Muscle of leg (tissue), 11 donors: ENCODE measurements around the gene TRMT2A. TPM values are rescaled to one million over a fixed set of nuclear protein-coding genes. Genes with fewer than 3 reads are reported as not detected.

Experiments
- DNase-seq: peaks from one replicate; pipeline ENCODE4 v3.0.0; 2013
- H3K27ac ChIP-seq: one replicate; pipeline ENCODE4 v1.5.1; 2013; ENCODE audit warnings: mild to moderate bottlenecking, low read length, control low read depth
- H3K27me3 ChIP-seq: one replicate; pipeline ENCODE4 v1.6.1; 2013; ENCODE audit warnings: low read length; ENCODE audit not compliant: control insufficient read depth, insufficient read depth
- H3K36me3 ChIP-seq: one replicate; pipeline ENCODE4 v1.6.1; 2013; ENCODE audit warnings: low read length; ENCODE audit not compliant: control insufficient read depth, insufficient read depth
- H3K4me1 ChIP-seq: one replicate; pipeline ENCODE4 v1.6.1; 2013; ENCODE audit warnings: low read length; ENCODE audit not compliant: control insufficient read depth, insufficient read depth
- H3K4me3 ChIP-seq: one replicate; pipeline ENCODE4 v1.5.1; 2013; ENCODE audit warnings: low read length, control low read depth
- H3K9me3 ChIP-seq: replicated peaks from 2 replicates; pipeline ENCODE4 v1.6.1; 2013; ENCODE audit warnings: low read depth, low read length; ENCODE audit not compliant: control insufficient read depth
- WGBS: methylation state at CpG from one replicate; pipeline ENCODE4 v1.1.5; 2013; ENCODE audit warnings: missing lambda C conversion rate; ENCODE audit not compliant: insufficient coverage; 5-methylcytosine and 5-hydroxymethylcytosine counted together
- polyA plus RNA-seq, 8 donors: library from polyadenylated mRNA; unstranded; fragments of 120-200 nt; gene quantifications; one replicate each; pipeline versions ENCODE4 v1.2.1 to v1.2.3, GENCODE V29; 2013; ENCODE audit warnings: inconsistent platforms in 1 of 8, low replicate concordance in 1 of 8; ENCODE audit not compliant: insufficient read length in 8 of 8, insufficient read depth in 1 of 8
- total RNA-seq: library from RNA; stranded (reverse); fragments of 120-200 nt; gene quantifications from one replicate; pipeline ENCODE4 v1.2.4, GENCODE V29; 2013

TRMT2A gene
- total and polyA plus RNA-seq, 9 donors = 32.2 to 54.6 (median 45.8) TPM

DNA sequence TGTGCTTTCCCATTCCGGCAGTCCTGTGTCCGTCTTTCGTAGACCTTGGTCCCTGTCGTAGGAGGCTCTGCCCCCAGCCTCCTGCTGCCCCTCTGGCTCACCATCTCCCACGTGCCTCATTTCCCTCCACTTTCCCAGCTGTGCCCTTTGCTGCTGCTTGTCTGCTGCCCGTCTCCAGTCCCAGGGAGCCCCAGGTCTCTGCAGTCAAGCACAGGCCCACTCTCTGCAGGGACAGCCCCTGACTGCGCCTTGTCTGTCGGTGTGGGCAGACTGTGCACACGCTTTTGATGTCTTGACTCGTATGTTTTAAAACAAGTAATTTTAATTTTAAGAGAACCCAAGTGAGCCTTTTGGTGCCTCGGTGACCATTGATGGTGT lies 24.6 kb downstream of the TRMT2A start:
- H3K36me3 ChIP-seq = peaks cover 86% of the 10 kb centered on the region

DNA sequence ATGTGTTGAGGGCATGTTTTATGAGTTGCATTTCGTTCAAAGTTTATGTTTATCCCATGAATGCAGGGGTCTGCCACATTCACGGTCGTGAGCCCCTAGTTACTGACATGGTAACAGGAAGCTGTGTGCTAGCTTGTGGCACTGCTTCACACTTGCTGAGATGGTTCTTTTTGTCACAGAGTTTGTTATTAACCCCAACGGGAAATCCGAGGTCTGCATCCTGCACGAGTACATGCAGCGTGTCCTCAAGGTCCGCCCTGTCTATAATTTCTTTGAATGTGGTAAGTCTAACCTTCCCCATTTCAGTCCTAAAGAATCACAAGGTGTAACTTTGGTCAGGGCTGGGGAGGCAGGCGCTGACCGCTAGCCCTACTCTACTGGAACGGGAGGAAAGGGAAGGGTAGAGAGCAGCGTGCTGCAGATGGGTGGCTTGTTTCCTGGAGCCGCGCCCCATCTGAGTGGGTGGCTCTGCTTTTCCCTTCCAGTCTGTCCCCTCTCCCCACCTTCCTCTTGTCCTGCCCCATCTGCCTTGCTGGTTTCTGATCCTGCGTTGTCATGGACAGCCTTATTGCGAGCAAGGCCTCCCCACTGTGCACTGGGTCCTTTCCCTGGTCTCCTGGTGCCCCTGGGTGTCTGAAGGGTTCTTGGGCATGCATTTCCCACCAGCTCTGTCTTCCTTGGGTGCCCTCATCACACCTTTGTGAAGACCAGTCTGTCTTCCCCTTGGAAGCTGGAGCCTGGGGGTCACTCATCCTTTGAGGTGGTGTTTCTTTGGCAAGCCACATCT lies 25.1 kb downstream of the TRMT2A start:
- Histone ChIP-seq H3K36me3 (peaks cover 92% of the 10 kb centered on the region), H3K27me3 (no peaks in the 10 kb centered on the region), H3K4me1 (peaks cover 3% of the 10 kb centered on the region), H3K9me3 (no peaks in the 10 kb centered on the region), H3K27ac (no peak overlapping the region), H3K4me3 (no peak overlapping the region)
- 100% methylated on average over 4 of the region's 16 CpGs for WGBS
- DNase-seq = no peak

More for the DNA sequence above, 24.6 kb downstream of the TRMT2A start:
- no peaks in the 10 kb centered on the region for H3K27me3 ChIP-seq
- no peak overlapping the region for H3K4me3 ChIP-seq
- no peaks in the 10 kb centered on the region for H3K9me3 ChIP-seq
- peaks cover 3% of the 10 kb centered on the region for H3K4me1 ChIP-seq
- no peak for DNase-seq
- no peak overlapping the region for H3K27ac ChIP-seq
- WGBS = 83% methylated on average over 8 of the region's 11 CpGs

DNA sequence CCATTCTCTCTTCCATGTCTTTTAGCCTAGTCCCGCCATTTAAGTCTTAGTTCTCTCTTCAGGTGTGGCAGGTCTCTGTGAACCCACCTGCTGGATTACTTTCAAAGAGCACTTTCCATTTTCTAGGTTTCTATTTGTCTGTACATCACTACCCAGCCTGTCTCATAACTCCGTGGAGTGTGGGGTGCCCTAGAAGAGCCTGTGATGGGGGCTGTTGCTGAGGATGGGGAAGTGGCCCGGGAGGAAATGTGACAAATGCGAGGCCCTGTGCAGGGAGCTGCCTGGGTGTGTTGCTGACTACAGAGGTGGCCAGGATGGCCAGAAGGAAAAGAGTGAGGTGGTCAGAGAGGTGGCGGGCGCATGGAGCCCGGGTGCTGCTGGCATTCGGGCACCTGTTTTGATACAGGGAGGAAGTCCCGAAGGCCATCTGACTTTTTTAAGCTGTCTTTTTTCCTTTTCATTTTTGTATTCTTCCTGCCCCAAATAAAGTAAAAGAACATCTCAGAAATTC lies 26.2 kb downstream of the TRMT2A start:
- H3K4me3 ChIP-seq = no peak overlapping the region

DNA sequence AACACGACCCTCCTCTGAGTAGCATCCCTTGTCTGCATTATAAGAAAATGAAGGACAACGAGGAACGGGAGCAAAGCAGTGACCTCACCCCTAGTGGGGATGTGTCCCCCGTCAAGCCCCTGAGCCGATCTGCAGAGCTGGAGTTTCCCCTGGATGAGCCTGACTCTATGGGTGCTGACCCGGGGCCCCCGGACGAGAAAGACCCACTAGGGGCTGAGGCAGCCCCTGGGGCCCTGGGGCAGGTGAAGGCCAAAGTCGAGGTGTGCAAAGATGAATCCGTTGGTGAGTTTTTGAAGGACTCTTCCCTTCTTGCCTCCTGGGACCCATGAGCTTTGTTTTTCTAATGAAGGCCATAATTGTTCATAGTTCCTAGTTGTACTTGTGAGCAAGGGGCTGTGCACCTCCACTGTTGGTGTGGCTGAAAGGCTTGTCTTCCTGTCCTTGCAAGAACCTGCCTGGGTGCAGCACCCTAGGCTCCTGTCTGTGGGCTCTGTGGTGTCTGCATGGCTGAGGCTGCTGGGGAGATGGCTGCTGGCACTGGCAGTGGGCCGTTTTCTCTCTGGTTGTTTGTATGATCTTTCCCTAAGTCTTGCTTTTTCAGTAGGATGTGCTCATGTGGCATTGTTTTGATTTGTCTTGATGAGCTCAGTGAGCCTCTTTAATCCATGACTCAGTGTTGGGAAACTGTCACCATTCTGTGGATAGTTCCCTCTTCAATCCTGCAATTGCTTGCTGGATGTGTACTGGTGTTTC lies 26.9 kb downstream of the TRMT2A start:
- Histone ChIP-seq H3K4me3 (no peak overlapping the region), H3K9me3 (no peaks in the 10 kb centered on the region), H3K27ac (no peak overlapping the region), H3K27me3 (no peaks in the 10 kb centered on the region), H3K4me1 (peaks cover 4% of the 10 kb centered on the region), H3K36me3 (peaks cover 95% of the 10 kb centered on the region)
- WGBS = 92% methylated on average over 7 of the region's 11 CpGs
- DNase-seq = no peak

More for the DNA sequence above, 26.2 kb downstream of the TRMT2A start:
- Histone ChIP-seq H3K9me3 (no peaks in the 10 kb centered on the region), H3K27ac (no peak overlapping the region), H3K27me3 (no peaks in the 10 kb centered on the region), H3K36me3 (peaks cover 98% of the 10 kb centered on the region), H3K4me1 (peaks cover 3% of the 10 kb centered on the region)
- DNase-seq = no peak
- 96% methylated on average over 3 of the region's 9 CpGs for WGBS

DNA sequence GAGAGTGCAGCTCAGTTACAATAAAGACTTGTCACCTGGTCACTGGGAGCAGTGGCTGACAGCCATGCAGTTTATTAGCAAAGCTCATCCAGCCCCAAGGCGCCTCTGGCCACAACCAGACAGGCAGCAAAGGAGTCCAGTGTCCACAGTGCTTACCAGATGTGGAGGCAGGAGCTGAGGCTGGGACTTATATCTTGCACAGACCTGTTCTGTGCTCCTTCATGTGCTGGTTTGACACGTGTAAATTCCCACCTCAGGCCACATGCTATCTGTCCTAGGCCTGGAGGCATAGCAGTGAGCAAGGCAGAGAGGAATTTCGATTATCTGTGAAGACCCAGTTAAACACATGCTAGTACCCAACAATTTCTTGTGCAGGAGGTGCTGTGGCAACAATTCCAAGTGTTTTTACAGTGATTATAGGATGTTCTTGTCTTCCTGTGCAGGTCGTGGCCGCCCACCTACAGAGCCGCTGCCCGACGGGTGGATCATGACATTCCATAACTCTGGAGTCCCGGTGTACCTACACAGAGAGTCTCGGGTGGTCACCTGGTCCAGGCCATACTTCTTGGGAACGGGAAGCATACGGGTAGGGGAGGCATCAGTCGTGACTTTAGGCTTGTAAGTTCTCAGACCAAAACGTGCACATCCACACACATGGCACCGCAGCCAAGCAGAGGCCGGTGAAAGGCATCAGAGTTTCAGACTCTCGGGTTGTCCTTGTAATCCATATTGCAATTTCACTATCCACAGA lies 27.6 kb downstream of the TRMT2A start:
- Histone ChIP-seq H3K27me3 (no peaks in the 10 kb centered on the region), H3K4me3 (no peak overlapping the region), H3K9me3 (no peaks in the 10 kb centered on the region), H3K27ac (no peak overlapping the region), H3K36me3 (peaks cover 88% of the 10 kb centered on the region), H3K4me1 (peaks cover 11% of the 10 kb centered on the region)
- no peak for DNase-seq
- 88% methylated on average over 11 of the region's 17 CpGs for WGBS

DNA sequence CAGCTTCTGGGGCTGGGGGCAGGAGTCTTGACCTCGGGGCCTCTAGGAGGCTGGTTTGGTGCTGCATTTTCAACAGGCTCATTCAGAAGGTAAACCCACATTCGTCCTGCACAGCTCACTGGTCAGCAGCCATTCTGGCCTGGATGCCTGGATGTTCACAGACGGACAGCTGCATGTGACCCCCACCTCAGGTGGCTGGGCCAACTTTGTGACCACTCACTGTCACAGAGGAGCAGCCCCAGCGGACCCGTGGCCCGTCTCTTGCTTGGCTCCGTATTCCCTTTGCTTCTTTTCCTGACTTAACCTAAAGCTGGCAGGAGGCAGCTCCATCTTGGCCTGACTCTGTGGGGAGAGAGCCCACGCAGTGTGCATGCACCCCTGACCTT lies 28.8 kb downstream of the TRMT2A start:
- DNase-seq = no peak
- Histone ChIP-seq H3K4me1 (peaks cover 18% of the 10 kb centered on the region), H3K9me3 (no peaks in the 10 kb centered on the region), H3K27ac (no peak overlapping the region), H3K4me3 (no peak overlapping the region), H3K36me3 (peaks cover 85% of the 10 kb centered on the region), H3K27me3 (no peaks in the 10 kb centered on the region)
- WGBS = 87% methylated on average over 6 of the region's 8 CpGs

DNA sequence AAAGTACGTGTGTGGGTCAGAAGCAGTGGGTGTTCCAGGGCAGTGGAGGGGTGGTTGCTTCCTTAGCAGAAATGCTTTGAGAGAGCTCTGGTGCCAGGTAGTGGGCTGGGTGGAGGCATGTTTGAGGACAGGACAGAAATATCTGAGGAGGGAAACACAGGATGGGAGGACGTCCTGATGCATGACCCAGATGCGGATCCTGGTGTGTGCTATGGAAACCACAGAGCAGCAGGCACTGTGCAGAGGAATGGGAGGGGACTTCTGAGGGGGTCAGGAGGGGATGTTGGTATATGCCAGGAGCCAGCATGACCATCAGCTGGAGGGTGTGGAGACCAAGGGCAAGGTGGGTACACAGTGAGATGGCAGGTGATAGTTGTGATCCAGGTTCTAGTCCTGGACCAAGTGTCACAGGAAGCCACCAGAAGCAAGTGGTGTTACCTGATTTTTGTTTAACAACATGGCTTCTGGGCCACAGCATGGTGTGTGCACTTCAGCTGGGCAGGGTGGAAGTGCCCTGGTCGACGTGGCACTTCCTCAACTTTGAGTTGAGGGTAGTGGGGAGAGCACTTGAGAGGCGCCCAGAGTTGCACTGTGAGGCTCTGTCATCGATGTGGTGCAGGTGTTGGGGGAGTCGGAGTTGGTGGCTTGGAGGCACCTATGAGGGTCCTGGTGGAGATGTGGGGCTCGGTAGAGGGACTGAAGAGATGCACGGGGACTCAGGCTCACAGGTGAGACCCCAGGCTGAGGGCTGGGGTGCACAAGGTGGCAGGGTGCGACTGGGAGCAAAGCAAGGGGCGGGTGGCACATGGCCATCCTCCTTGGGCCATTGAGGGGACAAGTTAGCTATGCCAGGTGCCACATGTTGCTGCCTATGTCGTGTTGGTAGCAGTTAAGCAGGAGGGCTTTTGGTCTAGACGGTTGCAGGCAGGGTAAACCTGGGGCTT lies 29.4 kb downstream of the TRMT2A start:
- H3K4me3 ChIP-seq = no peak overlapping the region
- 85% methylated on average over 13 of the region's 14 CpGs for WGBS
- H3K4me1 ChIP-seq = peaks cover 24% of the 10 kb centered on the region
- H3K36me3 ChIP-seq = peaks cover 80% of the 10 kb centered on the region
- H3K27ac ChIP-seq = no peak overlapping the region
- H3K27me3 ChIP-seq = no peaks in the 10 kb centered on the region
- H3K9me3 ChIP-seq = no peaks in the 10 kb centered on the region
- no peak for DNase-seq

DNA sequence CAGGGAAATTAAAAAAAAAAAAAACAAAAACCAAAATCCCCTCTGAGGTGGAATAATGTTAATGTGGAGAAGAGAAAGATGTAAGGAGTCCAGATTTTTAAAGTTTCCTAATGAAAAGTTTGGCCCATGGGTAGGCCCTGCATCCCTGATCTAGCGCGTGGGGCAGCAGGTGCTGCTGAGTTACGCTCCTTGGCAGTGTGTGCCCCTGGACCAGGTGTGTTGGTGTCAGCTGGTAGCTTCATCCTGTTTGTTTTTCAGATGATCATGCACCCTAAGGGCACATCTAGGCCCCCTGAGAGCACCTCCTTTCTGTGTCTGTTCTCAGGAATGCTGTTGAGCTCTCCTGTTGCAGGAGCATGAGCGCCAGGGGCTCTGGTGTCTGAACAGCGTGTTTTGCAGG lies 30.3 kb downstream of the TRMT2A start:
- WGBS = 97% methylated on average over 5 of the region's 5 CpGs
- H3K9me3 ChIP-seq = no peaks in the 10 kb centered on the region
- no peak for DNase-seq

DNA sequence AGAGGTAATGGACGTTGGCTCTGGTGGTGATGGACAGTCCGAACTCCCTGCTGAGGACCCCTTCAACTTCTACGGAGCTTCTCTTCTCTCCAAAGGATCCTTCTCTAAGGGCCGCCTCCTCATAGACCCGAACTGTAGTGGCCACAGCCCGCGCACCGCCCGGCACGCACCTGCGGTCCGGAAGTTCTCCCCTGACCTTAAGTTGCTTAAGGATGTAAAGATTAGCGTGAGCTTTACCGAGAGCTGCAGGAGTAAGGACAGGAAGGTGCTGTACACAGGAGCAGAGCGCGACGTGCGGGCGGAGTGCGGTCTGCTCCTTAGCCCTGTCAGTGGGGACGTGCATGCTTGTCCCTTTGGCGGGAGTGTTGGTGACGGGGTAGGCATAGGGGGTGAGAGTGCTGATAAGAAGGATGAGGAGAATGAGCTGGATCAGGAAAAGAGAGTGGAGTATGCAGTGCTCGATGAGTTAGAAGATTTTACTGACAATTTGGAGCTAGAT lies 30.9 kb downstream of the TRMT2A start:
- Histone ChIP-seq H3K27me3 (no peaks in the 10 kb centered on the region), H3K27ac (no peak overlapping the region), H3K36me3 (peaks cover 71% of the 10 kb centered on the region), H3K4me1 (peaks cover 33% of the 10 kb centered on the region), H3K4me3 (no peak overlapping the region), H3K9me3 (no peaks in the 10 kb centered on the region)
- WGBS = 92% methylated on average over 20 of the region's 24 CpGs
- no peak for DNase-seq

More for the DNA sequence above, 30.3 kb downstream of the TRMT2A start:
- Histone ChIP-seq H3K27me3 (no peaks in the 10 kb centered on the region), H3K4me1 (peaks cover 27% of the 10 kb centered on the region), H3K27ac (no peak overlapping the region), H3K4me3 (no peak overlapping the region), H3K36me3 (peaks cover 72% of the 10 kb centered on the region)
